Lung (tissue), 12 donors: Measurements from ENCODE around the gene NANS. TPM values are rescaled to one million over a fixed set of nuclear protein-coding genes. Genes with fewer than 3 reads are reported as not detected.
"Not testable (repeated sequence)": the region's sequence is repeated elsewhere in the genome, so short reads cannot be mapped to it uniquely, and the experiment has no call there.

Experiments used
- ATAC-seq: fragments of 200-7000 bp; cut with Tn5 transposase; one replicate; pipeline ENCODE4 v1.9.1; 2020; ENCODE audit warnings: moderate number of reproducible peaks; ENCODE audit not compliant: insufficient read depth, low FRiP score
- DNase-seq, 3 donors: peaks; one replicate each; pipeline ENCODE4 v3.0.0-alpha.2; 2013 to 2017
- H3K27ac ChIP-seq, 2 donors: one replicate each; pipeline ENCODE4 v1.5.1; 2013; ENCODE audit warnings: mild to moderate bottlenecking in 2 of 2, moderate library complexity in 2 of 2, control low read depth in 1 of 2, inconsistent platforms in 1 of 2, low read depth in 1 of 2, low read length in 1 of 2
- H3K27me3 ChIP-seq, 3 donors: one replicate each; pipeline ENCODE4 v1.5.1; 2013; ENCODE audit warnings: low read length in 2 of 3; ENCODE audit not compliant: control insufficient read depth in 3 of 3, insufficient read depth in 3 of 3
- H3K36me3 ChIP-seq, 4 donors: one replicate each; pipeline ENCODE4 v1.5.1; 2013; ENCODE audit warnings: low read length in 4 of 4, mild to moderate bottlenecking in 1 of 4, moderate library complexity in 1 of 4; ENCODE audit not compliant: control insufficient read depth in 4 of 4, insufficient read depth in 4 of 4
- H3K4me1 ChIP-seq, 5 donors: one replicate each; pipeline ENCODE4 v1.5.1; 2013; ENCODE audit warnings: low read length in 5 of 5, mild to moderate bottlenecking in 2 of 5, moderate library complexity in 1 of 5; ENCODE audit not compliant: control insufficient read depth in 5 of 5, insufficient read depth in 5 of 5
- H3K4me3 ChIP-seq: one replicate; pipeline ENCODE4 v1.5.1; 2013; ENCODE audit warnings: mild to moderate bottlenecking, control low read depth, moderate library complexity
- H3K9ac ChIP-seq, 2 donors: one replicate each; pipeline ENCODE4 v1.5.1; 2013; ENCODE audit warnings: low read length in 2 of 2, control low read depth in 1 of 2; ENCODE audit not compliant: insufficient read depth in 1 of 2
- H3K9me3 ChIP-seq, 4 donors: one replicate each; pipeline ENCODE4 v1.5.1; 2013; ENCODE audit warnings: low read length in 3 of 4, mild to moderate bottlenecking in 1 of 4, moderate library complexity in 1 of 4; ENCODE audit not compliant: control insufficient read depth in 4 of 4, insufficient read depth in 3 of 4
- WGBS, 2 donors: extraction: QIAGEN DNeasy Blood & Tissue Kit; methylation state at CpG; one replicate each; pipeline ENCODE4 v1.1.7; 2013; 5-methylcytosine and 5-hydroxymethylcytosine counted together
- polyA plus RNA-seq, 2 donors: library from polyadenylated mRNA; stranded (reverse); fragments of 200-250 nt; gene quantifications; one replicate each; pipeline ENCODE4 v1.2.1, GENCODE V29; 2013
- total RNA-seq, 2 donors: library from RNA; depleted of rRNA in 1 of 2; stranded (reverse); fragments of >200 nt in 1 of 2; gene quantifications; one replicate each; pipeline ENCODE4 v1.2.1, GENCODE V29; 2014 to 2021
- TF ChIP-seq, protein P1 (sequence below): IDR thresholded peaks from 2 replicates; pipeline ENCODE4 v1.5.1; 2012; ENCODE audit warnings: mild to moderate bottlenecking; ENCODE audit errors: control extremely low read depth, extremely low read depth
- donor health status: control.
- donor health status: control.
- donor health status: Bipolar disorder and iron deficiency.
- donor health status: healthy.
- donor health status: DM: yes; HTN: yes; CAD: no.

NANS gene
- total and polyA plus RNA-seq, 4 donors = 50.6 to 109 (median 74.4) TPM

- ATAC-seq (peak; percentile 65), DNase-seq (peak; percentile 52 to 66 (median 66))
- TF ChIP-seq, protein P1, sequence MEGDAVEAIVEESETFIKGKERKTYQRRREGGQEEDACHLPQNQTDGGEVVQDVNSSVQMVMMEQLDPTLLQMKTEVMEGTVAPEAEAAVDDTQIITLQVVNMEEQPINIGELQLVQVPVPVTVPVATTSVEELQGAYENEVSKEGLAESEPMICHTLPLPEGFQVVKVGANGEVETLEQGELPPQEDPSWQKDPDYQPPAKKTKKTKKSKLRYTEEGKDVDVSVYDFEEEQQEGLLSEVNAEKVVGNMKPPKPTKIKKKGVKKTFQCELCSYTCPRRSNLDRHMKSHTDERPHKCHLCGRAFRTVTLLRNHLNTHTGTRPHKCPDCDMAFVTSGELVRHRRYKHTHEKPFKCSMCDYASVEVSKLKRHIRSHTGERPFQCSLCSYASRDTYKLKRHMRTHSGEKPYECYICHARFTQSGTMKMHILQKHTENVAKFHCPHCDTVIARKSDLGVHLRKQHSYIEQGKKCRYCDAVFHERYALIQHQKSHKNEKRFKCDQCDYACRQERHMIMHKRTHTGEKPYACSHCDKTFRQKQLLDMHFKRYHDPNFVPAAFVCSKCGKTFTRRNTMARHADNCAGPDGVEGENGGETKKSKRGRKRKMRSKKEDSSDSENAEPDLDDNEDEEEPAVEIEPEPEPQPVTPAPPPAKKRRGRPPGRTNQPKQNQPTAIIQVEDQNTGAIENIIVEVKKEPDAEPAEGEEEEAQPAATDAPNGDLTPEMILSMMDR = no peak
- WGBS, 2 donors = 49 to 55% methylated on average over 78 to 92 of the region's 92 CpGs
- no peaks in the 10 kb centered on the region for H3K9me3 ChIP-seq
- no peak overlapping the region for H3K27ac ChIP-seq
- H3K9ac ChIP-seq = no peak overlapping the region
- no peaks in the 10 kb centered on the region for H3K4me1 ChIP-seq
- H3K4me3 ChIP-seq = no peak overlapping the region
- H3K27me3 ChIP-seq = no peaks in the 10 kb centered on the region
- H3K36me3 ChIP-seq = peaks cover 0 to 23% (median 3%) of the 10 kb centered on the region in 4 donors
These were observed 31.2 kb downstream of the NANS start for GRCh38 chr9:98087420-98088354.

DNA sequence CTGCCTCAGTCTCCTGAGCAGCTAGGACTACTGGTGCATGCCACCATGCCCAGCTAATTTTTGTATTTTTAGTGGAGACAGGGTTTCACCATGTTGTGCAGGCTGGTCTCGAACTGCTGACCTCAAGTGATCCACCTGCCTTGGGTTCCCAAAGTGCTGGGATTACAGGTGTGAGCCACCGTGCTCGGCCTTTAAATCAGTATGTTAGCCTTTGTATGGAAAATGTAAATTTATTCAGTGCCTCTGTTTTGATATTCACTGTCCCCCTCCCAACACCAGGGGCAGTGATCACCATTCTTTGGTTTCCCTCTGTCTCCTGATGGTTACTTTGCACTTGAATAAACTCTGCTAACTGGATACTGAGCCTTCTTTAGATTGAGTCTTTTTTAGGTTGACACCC, 34.1 kb downstream of the NANS start:
- H3K36me3 ChIP-seq = peaks cover 0 to 21% (median 0%) of the 10 kb centered on the region in 4 donors
- not testable (repeated sequence) for ATAC-seq, H3K27me3 ChIP-seq, H3K9me3 ChIP-seq, H3K4me1 ChIP-seq, H3K4me3 ChIP-seq, H3K27ac ChIP-seq, DNase-seq, H3K9ac ChIP-seq
- WGBS, 2 donors = 92 to 94% methylated on average over 3 of the region's 3 CpGs

DNA sequence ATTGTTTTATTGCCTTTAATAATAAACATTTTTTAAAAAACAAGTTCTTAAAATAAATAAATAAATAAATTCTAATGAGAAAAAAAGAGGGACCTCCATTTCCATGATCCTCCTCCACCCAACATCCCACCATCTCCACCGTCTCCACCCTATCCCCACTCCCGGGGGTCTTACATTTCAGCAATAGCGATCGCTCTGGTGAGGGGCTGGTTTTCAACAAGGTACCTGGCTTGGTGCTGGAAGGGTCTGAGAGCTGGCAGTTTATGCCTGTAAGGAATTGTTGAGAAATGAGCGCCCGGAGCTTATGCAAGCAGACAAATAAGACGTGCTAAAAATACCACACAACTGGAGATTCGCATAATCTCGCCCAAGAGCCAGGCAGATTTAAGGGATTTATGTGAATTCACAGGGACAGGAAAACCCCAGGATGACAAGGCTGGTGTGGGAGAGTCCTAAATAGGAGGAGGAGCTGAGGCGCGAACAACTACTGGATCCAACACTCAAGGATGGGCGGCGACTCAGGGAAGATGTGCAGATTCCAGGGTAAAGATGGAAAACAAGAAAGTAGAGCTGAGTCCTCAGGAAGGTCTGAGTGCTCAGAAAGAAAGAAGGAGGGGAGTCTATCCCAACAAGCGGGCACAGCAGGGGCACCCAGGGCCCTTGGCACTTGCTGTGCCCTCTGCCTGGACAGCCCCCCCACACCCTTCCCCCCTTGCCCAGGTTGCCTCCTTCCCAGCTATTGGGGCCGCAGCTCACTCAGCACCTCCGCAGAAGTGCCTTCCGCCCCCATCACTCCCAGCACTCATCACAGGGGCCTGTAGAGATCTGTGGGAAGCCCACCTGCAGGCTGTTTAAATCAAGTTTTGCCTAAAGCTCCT, 35.4 kb downstream of the NANS start:
- no peaks in the 10 kb centered on the region for H3K4me1 ChIP-seq
- H3K9me3 ChIP-seq = no peaks in the 10 kb centered on the region
- no peak for DNase-seq
- H3K9ac ChIP-seq = no peak overlapping the region
- H3K4me3 ChIP-seq = no peak overlapping the region
- no peak for ATAC-seq
- H3K27ac ChIP-seq = no peak overlapping the region
- peaks cover 0 to 23% (median 0%) of the 10 kb centered on the region in 4 donors for H3K36me3 ChIP-seq
- no peaks in the 10 kb centered on the region for H3K27me3 ChIP-seq
- 70 to 80% methylated on average over 17 of the region's 17 CpGs for WGBS, 2 donors
- TF ChIP-seq, protein P1 = no peak

DNA sequence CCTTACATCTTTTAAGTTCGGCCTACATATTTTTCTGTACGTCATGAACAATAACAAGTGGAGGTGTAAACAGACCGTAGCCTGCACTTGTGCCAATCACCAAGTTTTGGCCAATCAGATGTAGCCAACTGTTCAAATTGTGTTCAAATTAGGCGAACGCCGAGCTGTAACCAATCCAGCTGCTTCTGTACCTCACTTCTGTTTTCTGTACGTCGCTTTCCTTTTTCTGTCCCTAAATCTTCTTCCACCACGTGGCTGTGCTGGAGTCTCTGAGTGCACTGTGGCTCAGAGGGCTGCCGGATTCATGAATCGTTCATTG, 36.0 kb downstream of the NANS start:
- Histone ChIP-seq H3K4me1 (no peaks in the 10 kb centered on the region), H3K4me3 (no peak overlapping the region), H3K9me3 (no peaks in the 10 kb centered on the region), H3K27me3 (no peaks in the 10 kb centered on the region), H3K36me3 (peaks cover 0 to 21% (median 0%) of the 10 kb centered on the region in 4 donors), H3K27ac (no peak overlapping the region), H3K9ac (no peak overlapping the region)
- TF ChIP-seq, protein P1 = no peak
- WGBS, 2 donors = 76 to 82% methylated on average over 11 of the region's 11 CpGs
- ATAC-seq (no peak), DNase-seq (no peak)
